Measurements from ENCODE around the gene KANSL1. TPM values are rescaled to one million over a fixed set of nuclear protein-coding genes. Genes with fewer than 3 reads are reported as not detected.

The KANSL1 gene
- total and polyA plus RNA-seq, 2 donors from 2014 or later = 13.7 to 97.3 TPM

DNA sequence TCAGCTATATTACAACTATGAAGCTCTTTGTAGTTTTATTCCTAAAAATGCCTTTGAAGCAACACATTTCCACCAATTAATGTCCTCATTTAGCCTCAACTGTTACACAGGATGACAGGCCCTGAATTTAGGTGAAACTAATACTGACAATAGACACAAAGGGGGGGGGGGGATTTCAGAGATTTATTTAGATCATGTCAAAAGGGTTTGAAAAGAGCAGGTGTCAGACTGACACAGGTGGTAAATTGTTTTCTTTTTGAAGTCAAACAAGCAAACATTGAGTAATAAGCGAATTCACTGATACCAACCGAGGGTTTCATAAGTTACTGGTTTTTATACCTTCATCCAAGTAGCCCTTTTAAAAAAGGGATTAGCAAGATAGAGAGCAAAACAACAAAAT is 40.8 kb downstream of the KANSL1 start:
- Histone ChIP-seq H3K4me1 (ENCODE audit: control insufficient read depth in 2 of 3, insufficient read depth in 2 of 3, low read depth in 1 of 3, low read length in 3 of 3) (peaks cover 0 to 44% (median 11%) of the 10 kb centered on the region in 3 donors), H3K9me3 (ENCODE audit: control insufficient read depth in 2 of 3, insufficient read depth in 1 of 3, low read length in 3 of 3) (no peaks in the 10 kb centered on the region), H3K27me3 (ENCODE audit: control insufficient read depth, insufficient read depth, low read length) (no peaks in the 10 kb centered on the region), H3K4me3 (ENCODE audit: low read length in 3 of 3) (no peak overlapping the region), H3K9ac (ENCODE audit: low read length in 3 of 3) (no peak overlapping the region), H3K36me3 (ENCODE audit: control insufficient read depth in 2 of 3, insufficient read depth in 3 of 3, low read length in 3 of 3) (no peaks in the 10 kb centered on the region), H3K27ac (ENCODE audit: low read depth in 2 of 2, low read length in 2 of 2) (no peak overlapping the region)
- TF ChIP-seq, protein P1, sequence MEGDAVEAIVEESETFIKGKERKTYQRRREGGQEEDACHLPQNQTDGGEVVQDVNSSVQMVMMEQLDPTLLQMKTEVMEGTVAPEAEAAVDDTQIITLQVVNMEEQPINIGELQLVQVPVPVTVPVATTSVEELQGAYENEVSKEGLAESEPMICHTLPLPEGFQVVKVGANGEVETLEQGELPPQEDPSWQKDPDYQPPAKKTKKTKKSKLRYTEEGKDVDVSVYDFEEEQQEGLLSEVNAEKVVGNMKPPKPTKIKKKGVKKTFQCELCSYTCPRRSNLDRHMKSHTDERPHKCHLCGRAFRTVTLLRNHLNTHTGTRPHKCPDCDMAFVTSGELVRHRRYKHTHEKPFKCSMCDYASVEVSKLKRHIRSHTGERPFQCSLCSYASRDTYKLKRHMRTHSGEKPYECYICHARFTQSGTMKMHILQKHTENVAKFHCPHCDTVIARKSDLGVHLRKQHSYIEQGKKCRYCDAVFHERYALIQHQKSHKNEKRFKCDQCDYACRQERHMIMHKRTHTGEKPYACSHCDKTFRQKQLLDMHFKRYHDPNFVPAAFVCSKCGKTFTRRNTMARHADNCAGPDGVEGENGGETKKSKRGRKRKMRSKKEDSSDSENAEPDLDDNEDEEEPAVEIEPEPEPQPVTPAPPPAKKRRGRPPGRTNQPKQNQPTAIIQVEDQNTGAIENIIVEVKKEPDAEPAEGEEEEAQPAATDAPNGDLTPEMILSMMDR (IDR thresholded peaks at IDR 0.05; ENCODE audit: borderline replicate concordance, extremely low read depth, insufficient read depth) = no peak
- no peak for FAIRE-seq
- no peak for DNase-seq
- intact Hi-C loops (cut with DNase I) = no loop called here

DNA sequence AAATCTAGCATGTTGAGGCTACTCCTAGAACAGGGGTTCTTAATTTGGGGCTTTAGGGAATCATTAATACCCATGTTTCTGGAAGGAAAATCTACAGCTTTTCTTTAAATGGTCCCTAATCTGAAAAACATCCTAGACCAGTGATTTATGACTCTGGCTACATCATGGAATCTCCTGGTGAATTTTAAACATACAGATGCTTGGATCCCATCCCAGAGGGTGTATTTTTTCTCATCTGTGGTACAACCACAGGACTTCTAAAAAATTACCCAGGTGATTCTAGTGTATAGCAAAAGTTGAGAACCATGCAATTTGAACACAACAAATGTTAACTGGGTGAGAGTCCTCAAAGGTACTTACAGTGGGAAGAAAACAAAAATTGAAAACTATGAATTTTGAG is 41.5 kb downstream of the KANSL1 start:
- Histone ChIP-seq H3K27me3 (ENCODE audit: control insufficient read depth, insufficient read depth, low read length) (no peaks in the 10 kb centered on the region), H3K9me3 (ENCODE audit: control insufficient read depth in 2 of 3, insufficient read depth in 1 of 3, low read length in 3 of 3) (no peaks in the 10 kb centered on the region), H3K36me3 (ENCODE audit: control insufficient read depth in 2 of 3, insufficient read depth in 3 of 3, low read length in 3 of 3) (no peaks in the 10 kb centered on the region), H3K27ac (ENCODE audit: low read depth in 2 of 2, low read length in 2 of 2) (no peak overlapping the region), H3K4me1 (ENCODE audit: control insufficient read depth in 2 of 3, insufficient read depth in 2 of 3, low read depth in 1 of 3, low read length in 3 of 3) (peaks cover 0 to 44% (median 8%) of the 10 kb centered on the region in 3 donors), H3K4me3 (ENCODE audit: low read length in 3 of 3) (no peak overlapping the region), H3K9ac (ENCODE audit: low read length in 3 of 3) (no peak overlapping the region)
- DNase-seq (no peak), FAIRE-seq (no peak)
- intact Hi-C loops (cut with DNase I) = no loop called here
- TF ChIP-seq, protein P1 (IDR thresholded peaks at IDR 0.05; ENCODE audit: borderline replicate concordance, extremely low read depth, insufficient read depth) = no peak

DNA sequence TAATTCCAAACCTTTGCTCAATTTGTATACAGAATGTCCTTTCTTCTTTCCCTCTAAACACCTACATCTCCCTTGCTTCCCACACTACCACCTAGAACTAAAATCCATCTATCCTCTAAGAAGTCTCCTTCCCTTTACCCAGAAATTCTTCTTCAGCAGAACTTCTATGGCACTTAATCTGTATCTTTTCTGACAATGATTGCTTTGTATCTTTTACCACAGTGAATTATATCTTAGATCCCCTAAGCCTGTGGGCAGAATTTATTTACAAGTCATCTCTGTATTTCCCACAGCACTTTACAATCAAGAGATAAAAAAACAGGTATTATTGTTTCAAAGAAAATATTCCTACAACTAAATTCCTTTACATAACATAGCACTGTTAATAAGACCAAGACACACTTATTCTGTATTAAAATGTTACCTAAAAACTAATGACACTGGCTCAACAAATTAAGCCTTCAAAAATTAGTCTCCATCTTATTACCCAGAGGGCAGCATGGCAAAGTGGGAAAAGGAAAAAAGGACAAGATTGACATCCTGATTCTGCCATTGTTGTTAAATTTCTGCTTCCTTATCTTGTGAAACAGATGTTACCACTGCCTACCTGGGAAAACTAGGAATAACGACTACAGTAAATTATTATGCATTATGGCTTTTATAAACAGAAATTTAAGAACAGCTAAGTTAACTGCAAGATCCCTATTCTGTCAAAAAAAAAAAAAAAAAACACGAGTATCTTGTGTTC is 42.8 kb downstream of the KANSL1 start:
- Histone ChIP-seq H3K27ac (ENCODE audit: low read depth in 2 of 2, low read length in 2 of 2) (no peak overlapping the region), H3K4me3 (ENCODE audit: low read length in 3 of 3) (no peak overlapping the region), H3K27me3 (ENCODE audit: control insufficient read depth, insufficient read depth, low read length) (no peaks in the 10 kb centered on the region), H3K4me1 (ENCODE audit: control insufficient read depth in 2 of 3, insufficient read depth in 2 of 3, low read depth in 1 of 3, low read length in 3 of 3) (peaks cover 0 to 44% (median 8%) of the 10 kb centered on the region in 3 donors), H3K9me3 (ENCODE audit: control insufficient read depth in 2 of 3, insufficient read depth in 1 of 3, low read length in 3 of 3) (no peaks in the 10 kb centered on the region), H3K36me3 (ENCODE audit: control insufficient read depth in 2 of 3, insufficient read depth in 3 of 3, low read length in 3 of 3) (no peaks in the 10 kb centered on the region), H3K9ac (ENCODE audit: low read length in 3 of 3) (no peak overlapping the region)
- no peak for FAIRE-seq
- intact Hi-C loops (cut with DNase I) = no loop called here
- TF ChIP-seq, protein P1 (IDR thresholded peaks at IDR 0.05; ENCODE audit: borderline replicate concordance, extremely low read depth, insufficient read depth) = no peak
- no peak for DNase-seq

Measured in kidney (tissue), 14 donors.